IPS-20b (cell line): Measurements from ENCODE around the gene ZDHHC18.
"Not testable (repeated sequence)": the region's sequence is repeated elsewhere in the genome, so short reads cannot be mapped to it uniquely, and the experiment has no call there.

Experiments
- H3K27ac ChIP-seq: one replicate; pipeline ENCODE4 v1.5.1; 2013; ENCODE audit warnings: low read length
- H3K27me3 ChIP-seq: 2 replicates; pipeline ENCODE4 v1.6.1; 2013; ENCODE audit warnings: mild to moderate bottlenecking, low read length, inconsistent platforms; ENCODE audit not compliant: insufficient read depth
- H3K36me3 ChIP-seq: 2 replicates; pipeline ENCODE4 v1.6.1; 2013; ENCODE audit warnings: low read depth, mild to moderate bottlenecking, inconsistent platforms, low read length, moderate library complexity; ENCODE audit not compliant: insufficient read depth
- H3K4me1 ChIP-seq: 2 replicates; pipeline ENCODE4 v1.6.1; 2013; ENCODE audit warnings: mild to moderate bottlenecking, control low read depth, inconsistent platforms, low read length, moderate library complexity; ENCODE audit not compliant: insufficient read depth
- H3K4me3 ChIP-seq: 2 replicates; pipeline ENCODE4 v1.5.1; 2013; ENCODE audit warnings: mild to moderate bottlenecking, low read length, inconsistent platforms
- H3K9ac ChIP-seq: 2 replicates; pipeline ENCODE4 v1.6.1; 2013; ENCODE audit warnings: low read depth, mild to moderate bottlenecking, inconsistent platforms, low read length, moderate library complexity
- H3K9me3 ChIP-seq: 2 replicates; pipeline ENCODE4 v1.6.1; 2013; ENCODE audit warnings: mild to moderate bottlenecking, low read depth, low read length, inconsistent platforms; ENCODE audit not compliant: insufficient read depth

ZDHHC18 gene

GRCh38 chr1:26827106-26827604, 667 bp downstream of the ZDHHC18 start:
- no peak overlapping the region for H3K27ac ChIP-seq

GRCh38 chr1:26827663-26828062, 1.2 kb downstream of the ZDHHC18 start:
- no peak overlapping the region for H3K27ac ChIP-seq
- no peaks in the 10 kb centered on the region for H3K27me3 ChIP-seq
- H3K36me3 ChIP-seq: peaks cover 19% of the 10 kb centered on the region
- H3K4me3 ChIP-seq: peak overlapping the region; percentile 70
- peaks cover 5% of the 10 kb centered on the region; the same call in 1 of the 2 replicates for H3K4me1 ChIP-seq
- no peak overlapping the region for H3K9ac ChIP-seq
- H3K9me3 ChIP-seq: no peaks in the 10 kb centered on the region

More at GRCh38 chr1:26827106-26827604, 667 bp downstream of the ZDHHC18 start:
- peaks cover 14% of the 10 kb centered on the region for H3K36me3 ChIP-seq
- peak overlapping the region; percentile 70 for H3K4me3 ChIP-seq
- no peaks in the 10 kb centered on the region for H3K27me3 ChIP-seq
- no peaks in the 10 kb centered on the region for H3K9me3 ChIP-seq
- peaks cover 5% of the 10 kb centered on the region; the same call in 1 of the 2 replicates for H3K4me1 ChIP-seq
- H3K9ac ChIP-seq: peak overlapping the region; percentile 27; the same call in 1 of the 2 replicates

- H3K4me1 ChIP-seq: peaks cover 5% of the 10 kb centered on the region; the same call in 1 of the 2 replicates
- no peak overlapping the region for H3K27ac ChIP-seq
- H3K4me3 ChIP-seq: no peak overlapping the region
- H3K9me3 ChIP-seq: no peaks in the 10 kb centered on the region
- peaks cover 27% of the 10 kb centered on the region for H3K36me3 ChIP-seq
- H3K9ac ChIP-seq: no peak overlapping the region
- H3K27me3 ChIP-seq: no peaks in the 10 kb centered on the region
Observed at GRCh38 chr1:26828411-26828991, 2.0 kb downstream of the ZDHHC18 start.

GRCh38 chr1:26829184-26829911, 2.9 kb downstream of the ZDHHC18 start:
- Histone ChIP-seq H3K4me3 (no peak overlapping the region), H3K36me3 (peaks cover 35% of the 10 kb centered on the region), H3K27ac (no peak overlapping the region), H3K9me3 (no peaks in the 10 kb centered on the region), H3K4me1 (peaks cover 5% of the 10 kb centered on the region; the same call in 1 of the 2 replicates), H3K27me3 (no peaks in the 10 kb centered on the region), H3K9ac (no peak overlapping the region)

- H3K27ac ChIP-seq: no peak overlapping the region
- no peaks in the 10 kb centered on the region for H3K9me3 ChIP-seq
- no peaks in the 10 kb centered on the region for H3K27me3 ChIP-seq
- H3K4me1 ChIP-seq: peaks cover 2% of the 10 kb centered on the region; the same call in 1 of the 2 replicates
- no peak overlapping the region for H3K9ac ChIP-seq
- no peak overlapping the region for H3K4me3 ChIP-seq
- H3K36me3 ChIP-seq: peaks cover 49% of the 10 kb centered on the region
Observed at GRCh38 chr1:26831059-26831458, 4.6 kb downstream of the ZDHHC18 start.

GRCh38 chr1:26831546-26832248, 5.2 kb downstream of the ZDHHC18 start:
- Histone ChIP-seq H3K27ac (no peak overlapping the region), H3K27me3 (no peaks in the 10 kb centered on the region), H3K36me3 (peaks cover 52% of the 10 kb centered on the region), H3K9me3 (no peaks in the 10 kb centered on the region), H3K9ac (no peak overlapping the region; the same call in 1 of the 2 replicates), H3K4me1 (no peaks in the 10 kb centered on the region), H3K4me3 (no peak overlapping the region)

- Histone ChIP-seq H3K9ac (no peak overlapping the region; the same call in 1 of the 2 replicates), H3K9me3 (no peaks in the 10 kb centered on the region), H3K27ac (no peak overlapping the region), H3K4me3 (no peak overlapping the region), H3K36me3 (peaks cover 52% of the 10 kb centered on the region), H3K4me1 (no peaks in the 10 kb centered on the region), H3K27me3 (no peaks in the 10 kb centered on the region)
Observed at GRCh38 chr1:26832249-26832960, 5.9 kb downstream of the ZDHHC18 start.

- no peak overlapping the region for H3K9ac ChIP-seq
Observed at GRCh38 chr1:26833432-26834405, 7.2 kb downstream of the ZDHHC18 start.

GRCh38 chr1:26837665-26838064, 11.2 kb downstream of the ZDHHC18 start:
- peaks cover 57% of the 10 kb centered on the region for H3K36me3 ChIP-seq
- H3K27ac ChIP-seq, H3K9ac ChIP-seq, H3K4me3 ChIP-seq, H3K27me3 ChIP-seq, H3K4me1 ChIP-seq, H3K9me3 ChIP-seq: not testable (repeated sequence)

More at GRCh38 chr1:26833432-26834405, 7.2 kb downstream of the ZDHHC18 start:
- H3K27me3 ChIP-seq: no peaks in the 10 kb centered on the region
- no peaks in the 10 kb centered on the region for H3K4me1 ChIP-seq
- no peak overlapping the region for H3K4me3 ChIP-seq
- H3K27ac ChIP-seq: no peak overlapping the region
- H3K36me3 ChIP-seq: peaks cover 56% of the 10 kb centered on the region
- no peaks in the 10 kb centered on the region for H3K9me3 ChIP-seq

- peaks cover 53% of the 10 kb centered on the region for H3K36me3 ChIP-seq
- H3K9me3 ChIP-seq: no peaks in the 10 kb centered on the region
- H3K27ac ChIP-seq: no peak overlapping the region
- no peak overlapping the region for H3K4me3 ChIP-seq
- H3K27me3 ChIP-seq: no peaks in the 10 kb centered on the region
- H3K4me1 ChIP-seq: no peaks in the 10 kb centered on the region
- no peak overlapping the region for H3K9ac ChIP-seq
Observed at GRCh38 chr1:26838474-26839338, 12.2 kb downstream of the ZDHHC18 start.
